Neuronal stem cell (in vitro differentiated cells): Measurements from ENCODE around the gene MARVELD3.

Experiments
- DNase-seq: peaks from one replicate; pipeline ENCODE4 v3.0.0-alpha.2; 2013; ENCODE audit warnings: low spot score
- H2AFZ ChIP-seq: one replicate; pipeline ENCODE4 v1.6.1; 2013; ENCODE audit warnings: mild to moderate bottlenecking, low read length, inconsistent platforms
- H2AK5ac ChIP-seq: 2 replicates; pipeline ENCODE4 v1.6.1; 2013; ENCODE audit warnings: low read depth, mild to moderate bottlenecking, inconsistent platforms, low read length, moderate library complexity, mixed read lengths
- H2BK120ac ChIP-seq: 2 replicates; pipeline ENCODE4 v1.6.1; 2013; ENCODE audit warnings: low read depth, mild to moderate bottlenecking, inconsistent platforms, low read length, moderate library complexity, mixed read lengths
- H2BK12ac ChIP-seq: one replicate; pipeline ENCODE4 v1.6.1; 2013; ENCODE audit warnings: low read length, inconsistent platforms
- H2BK15ac ChIP-seq: 2 replicates; pipeline ENCODE4 v1.6.1; 2013; ENCODE audit warnings: mild to moderate bottlenecking, low read length, inconsistent platforms, mixed read lengths
- H2BK5ac ChIP-seq: one replicate; pipeline ENCODE4 v1.6.1; 2013; ENCODE audit warnings: inconsistent platforms, mild to moderate bottlenecking, low read length, moderate library complexity
- H3K14ac ChIP-seq: one replicate; pipeline ENCODE4 v1.6.1; 2013; ENCODE audit warnings: low read length, inconsistent platforms
- H3K18ac ChIP-seq: 2 replicates; pipeline ENCODE4 v1.6.1; 2013; ENCODE audit warnings: low read length, inconsistent platforms
- H3K23ac ChIP-seq: 2 replicates; pipeline ENCODE4 v1.6.1; 2013; ENCODE audit warnings: low read depth, mild to moderate bottlenecking, mixed read lengths, low read length, inconsistent platforms; ENCODE audit not compliant: poor library complexity
- H3K27ac ChIP-seq: replicated peaks from 3 replicates; pipeline ENCODE4 v1.5.1; 2013; ENCODE audit warnings: low read length, inconsistent platforms
- H3K27me3 ChIP-seq, 3 experiments: 2 replicates each; pipeline ENCODE4 v1.6.1; 2013; ENCODE audit warnings: low read length in 3 of 3, mild to moderate bottlenecking in 2 of 3, inconsistent platforms in 1 of 3, low read depth in 1 of 3, mixed read lengths in 1 of 3, moderate library complexity in 1 of 3; ENCODE audit not compliant: control insufficient read depth in 3 of 3, insufficient read depth in 3 of 3
- H3K36me3 ChIP-seq, 2 donors: replicated peaks in 1 of 2; 2 replicates each; pipeline ENCODE4 v1.6.1; 2013; ENCODE audit warnings: low read length in 2 of 2; ENCODE audit not compliant: control insufficient read depth in 2 of 2, insufficient read depth in 2 of 2
- H3K4ac ChIP-seq: 2 replicates; pipeline ENCODE4 v1.6.1; 2013; ENCODE audit warnings: inconsistent platforms, mild to moderate bottlenecking, low read length, moderate library complexity
- H3K4me1 ChIP-seq, 2 donors: 1 replicate in 1 of 2; 2 replicates in 1 of 2; pipeline ENCODE4 v1.6.1; 2013; ENCODE audit warnings: low read length in 2 of 2, low read depth in 1 of 2; ENCODE audit not compliant: control insufficient read depth in 2 of 2, insufficient read depth in 1 of 2
- H3K4me2 ChIP-seq: one replicate; pipeline ENCODE4 v1.6.1; 2013; ENCODE audit warnings: mild to moderate bottlenecking, low read length, inconsistent platforms; ENCODE audit not compliant: insufficient read depth, poor library complexity, severe bottlenecking
- H3K4me3 ChIP-seq, 2 donors: 2 replicates each; pipeline ENCODE4 v1.5.1; 2013; ENCODE audit warnings: low read length in 2 of 2, mild to moderate bottlenecking in 2 of 2, inconsistent platforms in 1 of 2, moderate library complexity in 1 of 2
- H3K79me1 ChIP-seq: one replicate; pipeline ENCODE4 v1.6.1; 2013; ENCODE audit warnings: low read depth, mild to moderate bottlenecking, inconsistent platforms, low read length, moderate library complexity
- H3K9ac ChIP-seq: one replicate; pipeline ENCODE4 v1.6.1; 2013; ENCODE audit warnings: mild to moderate bottlenecking, low read depth, low read length, inconsistent platforms; ENCODE audit not compliant: poor library complexity
- H3K9me3 ChIP-seq, 2 donors: replicated peaks in 1 of 2; 2 replicates each; pipeline versions ENCODE3 to v1.6.1; 2013; ENCODE audit warnings: low read length in 2 of 2, mild to moderate bottlenecking in 2 of 2, inconsistent platforms in 1 of 2, low read depth in 1 of 2, mixed read lengths in 1 of 2, moderate library complexity in 1 of 2; ENCODE audit not compliant: control insufficient read depth in 2 of 2, insufficient read depth in 1 of 2
- H4K8ac ChIP-seq: one replicate; pipeline ENCODE4 v1.6.1; 2013; ENCODE audit warnings: low read depth, mild to moderate bottlenecking, inconsistent platforms, low read length, moderate library complexity
- H4K91ac ChIP-seq: one replicate; pipeline ENCODE4 v1.6.1; 2013; ENCODE audit warnings: low read length, low read depth, mild to moderate bottlenecking, inconsistent platforms; ENCODE audit not compliant: poor library complexity
- WGBS, 2 donors: extraction: QIAGEN DNeasy Blood & Tissue Kit; methylation state at CpG; one replicate each; pipeline ENCODE4 v1.1.7; 2013; ENCODE audit warnings: missing lambda C conversion rate in 2 of 2, mixed read lengths in 1 of 2; ENCODE audit not compliant: insufficient read length in 2 of 2, insufficient replicate concordance in 1 of 2; ENCODE audit errors: extremely low coverage in 2 of 2; 5-methylcytosine and 5-hydroxymethylcytosine counted together

MARVELD3 gene

DNA sequence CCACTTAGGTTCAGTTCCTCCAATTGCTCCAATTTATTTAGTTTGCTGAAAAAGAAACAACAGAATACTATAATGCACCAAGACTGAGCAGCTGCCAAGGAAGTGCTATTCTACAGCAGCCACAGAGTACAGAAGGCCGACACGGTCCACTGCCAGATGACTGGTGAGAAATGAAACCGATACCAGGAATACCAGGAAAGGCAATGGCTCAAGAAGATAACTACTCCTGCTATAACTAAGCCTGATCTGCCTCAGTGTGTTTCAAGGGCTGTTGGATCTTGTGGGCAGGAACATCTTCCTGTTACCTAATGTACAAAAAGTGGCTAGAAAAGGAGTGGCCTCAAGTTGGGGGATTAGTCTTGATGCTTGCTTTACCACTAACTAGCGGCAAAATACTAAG lies 32.8 kb downstream of the MARVELD3 start:
- H3K27me3 ChIP-seq = no peaks in the 10 kb centered on the region
- no peak overlapping the region for H3K4me3 ChIP-seq
- H3K14ac ChIP-seq = no peak overlapping the region
- H3K4ac ChIP-seq = no peak overlapping the region
- no peak overlapping the region for H3K27ac ChIP-seq
- no peak overlapping the region for H3K23ac ChIP-seq
- H3K36me3 ChIP-seq = peaks cover 18 to 74% of the 10 kb centered on the region in 2 donors
- H3K79me1 ChIP-seq = no peaks in the 10 kb centered on the region
- H4K91ac ChIP-seq = no peak overlapping the region
- H2BK15ac ChIP-seq = no peak overlapping the region
- H3K9me3 ChIP-seq = no peaks in the 10 kb centered on the region
- no peak overlapping the region for H3K18ac ChIP-seq
- no peak overlapping the region for H3K9ac ChIP-seq
- no peak overlapping the region for H2BK120ac ChIP-seq
- no peak overlapping the region for H3K4me2 ChIP-seq
- H2BK12ac ChIP-seq = no peak overlapping the region
- no peak overlapping the region for H2BK5ac ChIP-seq
- no peaks in the 10 kb centered on the region for H3K4me1 ChIP-seq
- no peak for DNase-seq
- H4K8ac ChIP-seq = no peak overlapping the region
- H2AFZ ChIP-seq = no peak overlapping the region
- no CpG with 5 or more reads among the region's 4 CpGs for WGBS, 2 donors
- no peak overlapping the region for H2AK5ac ChIP-seq

DNA sequence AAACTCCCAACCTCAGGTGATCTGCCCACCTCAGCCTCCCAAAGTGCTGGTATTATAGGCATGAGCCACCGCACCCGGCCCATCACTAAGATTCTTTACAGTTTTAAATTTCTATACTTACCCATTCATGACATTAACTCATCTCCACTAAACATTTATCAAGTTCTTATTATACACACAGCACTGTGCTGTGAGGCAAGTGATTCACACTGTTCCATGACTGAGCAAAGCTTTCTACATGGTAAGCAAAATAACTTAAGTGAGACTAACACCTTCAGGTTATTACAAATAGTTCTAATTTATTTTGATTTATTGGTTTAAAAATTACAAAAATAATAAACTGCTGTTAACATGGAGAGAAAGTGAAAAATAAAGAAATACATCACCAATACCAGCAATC lies 33.5 kb downstream of the MARVELD3 start:
- peaks cover 15 to 75% of the 10 kb centered on the region in 2 donors for H3K36me3 ChIP-seq

DNA sequence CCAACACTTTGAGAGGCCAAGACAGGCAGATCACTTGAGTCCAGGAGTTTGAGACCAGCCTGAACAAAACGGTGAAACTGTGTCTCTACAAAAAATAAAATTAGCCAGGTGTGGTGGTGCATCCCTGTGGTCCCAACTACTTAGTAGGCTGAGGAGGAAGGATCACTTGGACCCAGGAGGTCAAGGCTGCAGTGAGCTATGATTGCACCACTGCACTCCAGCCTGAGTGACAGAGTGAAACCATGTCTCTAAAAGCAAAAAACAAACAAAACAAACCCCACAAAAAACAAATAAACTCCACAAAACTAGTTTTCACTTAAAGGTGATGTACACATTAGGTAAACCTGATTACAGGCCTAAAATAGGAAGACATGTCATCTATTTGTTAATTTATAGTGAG lies 40.3 kb downstream of the MARVELD3 start:
- peaks cover 11 to 91% of the 10 kb centered on the region in 2 donors for H3K36me3 ChIP-seq

More for the DNA sequence above, 33.5 kb downstream of the MARVELD3 start:
- Histone ChIP-seq H3K4me2 (no peak overlapping the region), H3K4me1 (no peaks in the 10 kb centered on the region), H2BK5ac (no peak overlapping the region), H2BK120ac (no peak overlapping the region), H3K18ac (no peak overlapping the region), H3K14ac (no peak overlapping the region), H3K27me3 (no peaks in the 10 kb centered on the region), H4K91ac (no peak overlapping the region), H4K8ac (no peak overlapping the region), H3K9me3 (no peaks in the 10 kb centered on the region), H2BK12ac (no peak overlapping the region), H3K79me1 (no peaks in the 10 kb centered on the region), H3K9ac (no peak overlapping the region), H3K23ac (no peak overlapping the region), H3K4ac (no peak overlapping the region), H3K27ac (no peak overlapping the region), H2BK15ac (no peak overlapping the region), H3K4me3 (no peak overlapping the region), H2AFZ (no peak overlapping the region), H2AK5ac (no peak overlapping the region)
- WGBS, 2 donors = no CpG with 5 or more reads among the region's 2 CpGs
- DNase-seq = no peak

DNA sequence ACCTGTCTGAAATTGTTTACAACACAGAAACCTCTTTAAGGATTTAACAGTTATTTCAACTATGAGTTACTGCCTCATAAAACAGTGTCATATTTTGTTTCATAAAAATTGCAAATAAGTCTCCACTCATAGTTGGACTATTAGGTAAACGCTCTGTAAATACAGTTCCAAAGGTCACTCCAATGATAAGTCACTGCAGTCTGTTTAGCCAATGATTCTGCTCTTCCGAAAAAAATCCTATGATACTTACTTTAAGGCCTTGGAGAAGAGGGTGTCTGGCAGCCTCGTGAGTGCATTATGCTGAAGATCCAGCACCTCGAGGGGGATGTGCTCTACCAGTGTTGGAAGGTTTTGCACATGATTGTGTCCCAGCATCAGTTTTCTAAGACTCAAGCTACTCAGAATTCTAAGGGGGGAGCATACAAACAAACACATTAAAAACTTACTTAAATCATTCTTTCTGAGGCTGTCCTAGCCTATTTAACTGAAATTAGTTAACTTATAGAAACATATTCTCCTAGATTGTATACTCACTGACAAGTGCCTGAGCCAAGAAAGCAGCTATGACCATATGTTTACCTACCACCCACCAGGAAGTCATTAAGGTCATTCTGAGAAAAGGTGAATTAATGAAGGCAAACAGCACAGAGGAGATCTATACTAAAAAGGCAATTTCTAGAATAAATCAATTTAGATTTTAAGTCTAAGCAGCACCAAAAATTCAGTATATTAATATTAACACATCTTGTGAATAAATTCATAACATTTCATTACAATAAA lies 41.1 kb downstream of the MARVELD3 start:
- no peak overlapping the region for H2AK5ac ChIP-seq
- no peak overlapping the region for H3K14ac ChIP-seq
- no peak overlapping the region for H3K27ac ChIP-seq
- H3K18ac ChIP-seq = no peak overlapping the region
- no peak overlapping the region for H3K9ac ChIP-seq
- H2BK12ac ChIP-seq = no peak overlapping the region
- no peaks in the 10 kb centered on the region for H3K4me1 ChIP-seq
- no peaks in the 10 kb centered on the region for H3K27me3 ChIP-seq
- H3K4me2 ChIP-seq = no peak overlapping the region
- H4K91ac ChIP-seq = no peak overlapping the region
- peaks cover 12 to 93% of the 10 kb centered on the region in 2 donors for H3K36me3 ChIP-seq
- no peaks in the 10 kb centered on the region for H3K79me1 ChIP-seq
- no peak overlapping the region for H4K8ac ChIP-seq
- DNase-seq = no peak
- H2BK5ac ChIP-seq = no peak overlapping the region
- H3K23ac ChIP-seq = no peak overlapping the region
- no peak overlapping the region for H2BK15ac ChIP-seq
- WGBS, 2 donors = no CpG with 5 or more reads among the region's 4 CpGs
- no peak overlapping the region for H3K4me3 ChIP-seq
- H3K4ac ChIP-seq = no peak overlapping the region
- no peak overlapping the region for H2AFZ ChIP-seq
- no peak overlapping the region for H2BK120ac ChIP-seq
- H3K9me3 ChIP-seq = no peaks in the 10 kb centered on the region

More for the DNA sequence above, 40.3 kb downstream of the MARVELD3 start:
- Histone ChIP-seq H3K79me1 (no peaks in the 10 kb centered on the region), H2BK15ac (no peak overlapping the region), H2AK5ac (no peak overlapping the region), H3K27ac (no peak overlapping the region), H3K23ac (no peak overlapping the region), H2BK12ac (no peak overlapping the region), H2BK5ac (no peak overlapping the region), H3K9ac (no peak overlapping the region), H3K18ac (no peak overlapping the region), H4K8ac (no peak overlapping the region), H3K9me3 (no peaks in the 10 kb centered on the region), H4K91ac (no peak overlapping the region), H3K4me2 (no peak overlapping the region), H3K4ac (no peak overlapping the region), H3K4me1 (no peaks in the 10 kb centered on the region), H3K27me3 (no peaks in the 10 kb centered on the region), H3K4me3 (no peak overlapping the region), H2BK120ac (no peak overlapping the region), H2AFZ (no peak overlapping the region), H3K14ac (no peak overlapping the region)
- DNase-seq = no peak
- no CpG with 5 or more reads among the region's 1 CpG for WGBS, 2 donors
